CD14-positive monocyte (primary cell): Measurements from ENCODE around the gene MRPL43. TPM values are rescaled to one million over a fixed set of nuclear protein-coding genes. Genes with fewer than 3 reads are reported as not detected.

Experiments
- DNase-seq, 3 donors: peaks; one replicate each; pipeline ENCODE4 v3.0.0-alpha.2; 2011 to 2022
- H2AFZ ChIP-seq: 2 replicates; pipeline ENCODE4 v1.6.0; 2012; ENCODE audit warnings: mild to moderate bottlenecking, low read depth, low read length, inconsistent platforms; ENCODE audit not compliant: insufficient read depth, poor library complexity, severe bottlenecking
- H3K27ac ChIP-seq, 2 donors: 1 replicate in 1 of 2; 2 replicates in 1 of 2; pipeline ENCODE4 v1.5.1; 2012 to 2013; ENCODE audit warnings: low read length in 2 of 2, control low read depth in 1 of 2, inconsistent platforms in 1 of 2, low read depth in 1 of 2, mild to moderate bottlenecking in 1 of 2
- H3K27me3 ChIP-seq, 2 donors: one replicate each; pipeline versions ENCODE4 v1.6.0 to v1.6.1; 2011 to 2013; ENCODE audit warnings: low read length in 2 of 2; ENCODE audit not compliant: control insufficient read depth in 2 of 2, insufficient read depth in 2 of 2
- H3K36me3 ChIP-seq, 2 donors: replicated peaks in 1 of 2; 1 replicate in 1 of 2; 2 replicates in 1 of 2; pipeline versions ENCODE4 v1.5.1 to v1.6.1; 2012 to 2013; ENCODE audit warnings: low read length in 2 of 2, control low read depth in 1 of 2, inconsistent platforms in 1 of 2, mild to moderate bottlenecking in 1 of 2; ENCODE audit not compliant: insufficient read depth in 2 of 2, control insufficient read depth in 1 of 2
- H3K4me1 ChIP-seq, 2 donors: 1 replicate in 1 of 2; 2 replicates in 1 of 2; pipeline versions ENCODE4 v1.5.1 to v1.6.1; 2012 to 2013; ENCODE audit warnings: low read length in 2 of 2, control low read depth in 1 of 2, inconsistent platforms in 1 of 2, mild to moderate bottlenecking in 1 of 2, moderate library complexity in 1 of 2; ENCODE audit not compliant: insufficient read depth in 2 of 2, control insufficient read depth in 1 of 2
- H3K4me2 ChIP-seq: replicated peaks from 2 replicates; pipeline ENCODE3; 2012; ENCODE audit warnings: low read length, moderate library complexity, mild to moderate bottlenecking; ENCODE audit not compliant: poor library complexity, severe bottlenecking; ENCODE audit errors: extremely low read depth
- H3K4me3 ChIP-seq, 3 experiments: fragments of 200-600 bp in 1 of 3; sonication (generic) in 1 of 3; replicated peaks in 1 of 3; 1 replicate in 2 of 3; 2 replicates in 1 of 3; pipeline ENCODE4 v1.5.1; 2011 to 2013; ENCODE audit warnings: low read length in 3 of 3, mild to moderate bottlenecking in 3 of 3, control low read depth in 2 of 3, low read depth in 2 of 3, inconsistent platforms in 1 of 3, moderate library complexity in 1 of 3
- H3K79me2 ChIP-seq: 2 replicates; pipeline ENCODE4 v1.6.0; 2012; ENCODE audit warnings: mild to moderate bottlenecking, control low read depth, inconsistent platforms, low read length, moderate library complexity; ENCODE audit not compliant: insufficient read depth
- H3K9ac ChIP-seq: 2 replicates; pipeline ENCODE4 v1.6.0; 2017; ENCODE audit warnings: low read length, mild to moderate bottlenecking; ENCODE audit not compliant: insufficient read depth, poor library complexity, severe bottlenecking
- H3K9me3 ChIP-seq, 2 donors: replicated peaks in 1 of 2; 1 replicate in 1 of 2; 2 replicates in 1 of 2; pipeline versions ENCODE4 v1.5.1 to v1.6.1; 2012 to 2013; ENCODE audit warnings: low read length in 2 of 2, control low read depth in 1 of 2; ENCODE audit not compliant: control insufficient read depth in 1 of 2, insufficient read depth in 1 of 2
- H4K20me1 ChIP-seq: 2 replicates; pipeline ENCODE4 v1.6.0; 2012; ENCODE audit warnings: mild to moderate bottlenecking, low read length, control low read depth, moderate library complexity; ENCODE audit not compliant: insufficient read depth
- H3K27ac Mint-ChIP-seq, 7 donors: one replicate each; pipeline ENCODE4 v1.8.0; 2020; ENCODE audit warnings: mild to moderate bottlenecking in 7 of 7, mixed read lengths in 7 of 7, moderate library complexity in 6 of 7, inconsistent platforms in 2 of 7
- H3K27me3 Mint-ChIP-seq, 3 donors: one replicate each; pipeline ENCODE4 v1.8.0; 2021 to 2022; ENCODE audit warnings: low read depth in 3 of 3, mild to moderate bottlenecking in 3 of 3, mixed read lengths in 3 of 3, moderate library complexity in 3 of 3, inconsistent platforms in 1 of 3
- H3K36me3 Mint-ChIP-seq, 2 donors: one replicate each; pipeline ENCODE4 v1.8.0; 2020; ENCODE audit warnings: mixed read lengths in 2 of 2, inconsistent platforms in 1 of 2, mild to moderate bottlenecking in 1 of 2
- H3K4me1 Mint-ChIP-seq: one replicate; pipeline ENCODE4 v1.8.0; 2020; ENCODE audit warnings: mild to moderate bottlenecking, mixed read lengths
- H3K4me3 Mint-ChIP-seq, 2 donors: one replicate each; pipeline ENCODE4 v1.8.0; 2020; ENCODE audit warnings: mild to moderate bottlenecking in 2 of 2, mixed read lengths in 2 of 2, moderate library complexity in 1 of 2
- H3K9me3 Mint-ChIP-seq, 7 donors: one replicate each; pipeline ENCODE4 v1.8.0; 2020 to 2022; ENCODE audit warnings: mixed read lengths in 7 of 7, mild to moderate bottlenecking in 6 of 7, moderate library complexity in 6 of 7, inconsistent platforms in 2 of 7
- WGBS: methylation state at CpG from one replicate; pipeline ENCODE4 v1.1.5; 2013; ENCODE audit warnings: missing lambda C conversion rate; ENCODE audit not compliant: insufficient coverage; 5-methylcytosine and 5-hydroxymethylcytosine counted together
- intact Hi-C, 2 donors: fragments of 100-400 bp; cut with micrococcal nuclease; formaldehyde crosslinking; loops; one replicate each; pipeline versions ENCODE4 v1.15.0 to v1.15.1; 2023
- polyA plus RNA-seq, 3 donors: library from polyadenylated mRNA; depleted of rRNA in 1 of 3; unstranded in 2 of 3; stranded (reverse) in 1 of 3; fragments of 300-500 nt in 2 of 3; fragments of >200 nt in 1 of 3; fragmentation: Illumina TruSeq in 2 of 3; gene quantifications; 1 replicate in 2 of 3; 2 replicates in 1 of 3; pipeline ENCODE4 v1.2.3, GENCODE V29; 2012 to 2021
- TF ChIP-seq, protein P1 (sequence below): fragments of 200-600 bp; IDR thresholded peaks from one replicate; pipeline ENCODE4 v1.8.0; 2022; ENCODE audit warnings: antibody characterized with exemption, mild to moderate bottlenecking

MRPL43 gene
- polyA plus RNA-seq, 3 donors: 69.5 to 123 (median 98.0) TPM

DNA sequence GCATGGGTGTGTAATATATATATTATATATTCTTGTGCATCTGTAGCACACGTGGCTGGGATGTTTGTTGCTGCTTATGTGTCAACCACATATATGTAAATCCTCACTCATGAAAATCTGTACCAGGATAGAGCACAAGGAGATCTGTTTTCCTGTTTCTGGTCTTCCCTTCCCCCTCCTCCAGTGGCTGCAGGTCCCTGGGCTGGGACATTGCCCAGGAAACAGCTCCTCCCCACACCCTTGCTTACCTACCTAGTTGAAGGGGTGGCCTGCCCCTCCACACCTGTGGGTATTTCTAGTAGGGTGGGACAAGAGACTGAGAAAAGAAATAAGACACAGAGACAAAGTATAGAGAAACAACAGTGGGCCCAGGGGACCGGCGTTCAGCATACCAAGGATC is 46.0 kb upstream of the MRPL43 start:
- peak overlapping the region in 1 of 3 experiments; percentile 96 for H3K4me3 ChIP-seq
- H3K4me1 ChIP-seq: peaks cover 36 to 49% of the 10 kb centered on the region in 2 donors
- no peak overlapping the region for H2AFZ ChIP-seq
- Mint-ChIP-seq H3K4me3 (peak overlapping the region in 1 of 2 donors; percentile 98), H3K9me3 (peaks cover 0 to 1% (median 0%) of the 10 kb centered on the region in 7 donors), H3K27ac (peak overlapping the region; percentile 5 to 100 (median 97)), H3K4me1 (peaks cover 43% of the 10 kb centered on the region), H3K27me3 (peaks cover 2 to 7% (median 6%) of the 10 kb centered on the region in 3 donors), H3K36me3 (peaks cover 41 to 43% of the 10 kb centered on the region in 2 donors)
- no CpG with 5 or more reads among the region's 3 CpGs for WGBS
- intact Hi-C loops: no loop called here
- H3K9ac ChIP-seq: peak overlapping the region; percentile 98
- peaks cover 17% of the 10 kb centered on the region for H4K20me1 ChIP-seq
- DNase-seq: no peak
- TF ChIP-seq, protein P1, sequence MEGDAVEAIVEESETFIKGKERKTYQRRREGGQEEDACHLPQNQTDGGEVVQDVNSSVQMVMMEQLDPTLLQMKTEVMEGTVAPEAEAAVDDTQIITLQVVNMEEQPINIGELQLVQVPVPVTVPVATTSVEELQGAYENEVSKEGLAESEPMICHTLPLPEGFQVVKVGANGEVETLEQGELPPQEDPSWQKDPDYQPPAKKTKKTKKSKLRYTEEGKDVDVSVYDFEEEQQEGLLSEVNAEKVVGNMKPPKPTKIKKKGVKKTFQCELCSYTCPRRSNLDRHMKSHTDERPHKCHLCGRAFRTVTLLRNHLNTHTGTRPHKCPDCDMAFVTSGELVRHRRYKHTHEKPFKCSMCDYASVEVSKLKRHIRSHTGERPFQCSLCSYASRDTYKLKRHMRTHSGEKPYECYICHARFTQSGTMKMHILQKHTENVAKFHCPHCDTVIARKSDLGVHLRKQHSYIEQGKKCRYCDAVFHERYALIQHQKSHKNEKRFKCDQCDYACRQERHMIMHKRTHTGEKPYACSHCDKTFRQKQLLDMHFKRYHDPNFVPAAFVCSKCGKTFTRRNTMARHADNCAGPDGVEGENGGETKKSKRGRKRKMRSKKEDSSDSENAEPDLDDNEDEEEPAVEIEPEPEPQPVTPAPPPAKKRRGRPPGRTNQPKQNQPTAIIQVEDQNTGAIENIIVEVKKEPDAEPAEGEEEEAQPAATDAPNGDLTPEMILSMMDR: no peak
- no peaks in the 10 kb centered on the region for H3K27me3 ChIP-seq
- peaks cover 7% of the 10 kb centered on the region for H3K79me2 ChIP-seq
- peak overlapping the region in 1 of 2 donors; percentile 100 for H3K27ac ChIP-seq
- peaks cover 36 to 39% of the 10 kb centered on the region in 2 donors for H3K36me3 ChIP-seq
- H3K4me2 ChIP-seq: peak overlapping the region; percentile 98
- no peaks in the 10 kb centered on the region for H3K9me3 ChIP-seq

DNA sequence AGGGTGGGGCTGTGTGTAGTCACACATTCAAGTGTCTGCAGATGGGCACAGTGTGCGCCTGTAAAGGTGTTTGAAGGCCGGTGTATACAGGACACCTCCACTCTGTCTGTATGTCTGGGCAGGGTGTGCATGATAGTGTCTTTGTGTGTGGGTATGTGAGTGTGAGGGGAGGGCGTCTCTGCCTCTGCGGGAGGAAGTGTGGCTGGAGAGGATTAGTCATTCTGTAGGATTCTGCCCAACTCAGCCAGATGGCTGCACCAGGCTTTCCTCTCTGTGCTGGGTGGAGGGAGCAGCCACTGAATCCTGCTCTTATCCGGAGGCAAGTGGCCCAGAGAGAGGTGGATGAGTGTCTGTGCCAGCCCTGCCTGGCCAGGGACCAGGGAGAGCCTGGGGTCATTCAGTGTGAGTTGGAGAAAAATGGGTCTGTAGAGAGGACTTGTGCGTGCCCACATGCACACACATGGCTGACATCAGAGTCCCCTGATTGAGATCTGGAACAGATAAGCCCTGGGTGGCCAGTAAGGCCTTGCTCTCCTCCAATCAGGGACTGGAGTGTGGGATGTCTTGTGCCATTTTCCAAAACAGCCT is 45.4 kb upstream of the MRPL43 start:
- H3K9me3 ChIP-seq: no peaks in the 10 kb centered on the region
- H3K79me2 ChIP-seq: peaks cover 7% of the 10 kb centered on the region
- H3K27ac Mint-ChIP-seq: peak overlapping the region; percentile 97 to 100 (median 99)
- H3K4me3 Mint-ChIP-seq: peak overlapping the region; percentile 98 to 99
- H3K4me1 Mint-ChIP-seq: peaks cover 47% of the 10 kb centered on the region
- peak overlapping the region; percentile 58 to 96 (median 66) for H3K4me3 ChIP-seq
- TF ChIP-seq, protein P1: no peak
- peaks cover 40 to 54% of the 10 kb centered on the region in 2 donors for H3K4me1 ChIP-seq
- H4K20me1 ChIP-seq: peaks cover 17% of the 10 kb centered on the region
- intact Hi-C loops: no loop called here
- H3K27me3 Mint-ChIP-seq: peaks cover 2 to 7% (median 6%) of the 10 kb centered on the region in 3 donors
- peak; percentile 82 to 83 (median 82) for DNase-seq
- H3K9me3 Mint-ChIP-seq: peaks cover 0 to 1% (median 0%) of the 10 kb centered on the region in 7 donors
- no peaks in the 10 kb centered on the region for H3K27me3 ChIP-seq
- H3K4me2 ChIP-seq: peak overlapping the region; percentile 98
- H2AFZ ChIP-seq: peak overlapping the region; percentile 85
- peak overlapping the region; percentile 90 to 100 for H3K27ac ChIP-seq
- peaks cover 31 to 34% of the 10 kb centered on the region in 2 donors for H3K36me3 ChIP-seq
- H3K9ac ChIP-seq: peak overlapping the region; percentile 98
- H3K36me3 Mint-ChIP-seq: peaks cover 36 to 38% of the 10 kb centered on the region in 2 donors
- WGBS: 0% methylated on average over 5 of the region's 6 CpGs
